T-helper 2 cell treated with Interferon-gamma antibody and Interleukin-4, amounts not matched to agents 100 ng/mL and 5 ng/mL, for 36 hours (primary cell): ENCODE results near the gene ZNF784. TPM values are rescaled to one million over a fixed set of nuclear protein-coding genes. Genes with fewer than 3 reads are reported as not detected.

ENCODE experiments used
- intact Hi-C: fragments of 100-400 bp; cut with micrococcal nuclease; formaldehyde crosslinking; loops from one replicate; pipeline ENCODE4 v1.15.1; 2023
- total RNA-seq: library from RNA; stranded (reverse); gene quantifications from 2 replicates; pipeline ENCODE4 v1.2.3, GENCODE V29; 2022

ZNF784 gene
- total RNA-seq, 1 donor from 2014 or later = 5.0 TPM

GRCh38 chr19:55623561-55623960 is 805 bp downstream of the ZNF784 start:
- intact Hi-C loops = no loop called here

GRCh38 chr19:55623130-55623529 is 1.2 kb downstream of the ZNF784 start:
- intact Hi-C loops = no loop called here

- intact Hi-C loops = no loop called here
These were observed 2.0 kb downstream of the ZNF784 start for GRCh38 chr19:55622242-55622969.

GRCh38 chr19:55621673-55622231 is 2.6 kb downstream of the ZNF784 start:
- intact Hi-C loops = no loop called here

- intact Hi-C loops = no loop called here
These were observed 3.1 kb downstream of the ZNF784 start for GRCh38 chr19:55621205-55621672.

GRCh38 chr19:55620410-55621204 is 3.8 kb downstream of the ZNF784 start:
- intact Hi-C loops = no loop called here

GRCh38 chr19:55619286-55619685 is 5.1 kb downstream of the ZNF784 start:
- intact Hi-C loops = no loop called here

GRCh38 chr19:55618426-55618825 is 5.9 kb downstream of the ZNF784 start:
- intact Hi-C loops = no loop called here

GRCh38 chr19:55617426-55617825 is 6.9 kb downstream of the ZNF784 start:
- intact Hi-C loops = no loop called here

- intact Hi-C loops = no loop called here
These were observed 7.9 kb downstream of the ZNF784 start for GRCh38 chr19:55616395-55616875.

- intact Hi-C loops = no loop called here
These were observed 8.6 kb downstream of the ZNF784 start for GRCh38 chr19:55615543-55616394.

- intact Hi-C loops = no loop called here
These were observed 9.4 kb downstream of the ZNF784 start for GRCh38 chr19:55614711-55615542.

- intact Hi-C loops = no loop called here
These were observed 10.2 kb downstream of the ZNF784 start for GRCh38 chr19:55613930-55614710.

GRCh38 chr19:55613396-55613795 is 11.0 kb downstream of the ZNF784 start:
- intact Hi-C loops = no loop called here

- intact Hi-C loops = no loop called here
These were observed 12.3 kb downstream of the ZNF784 start for GRCh38 chr19:55611983-55612645.

- intact Hi-C loops = no loop called here
These were observed 12.9 kb downstream of the ZNF784 start for GRCh38 chr19:55611300-55611982.

GRCh38 chr19:55609326-55609725 is 15.0 kb downstream of the ZNF784 start:
- intact Hi-C loops = loop anchor here (10.0 kb wide), 1 partner anchor 705 kb away; the partner anchor contains the start of gene ZSCAN5A

- intact Hi-C loops = loop anchor here (1.0 to 10.0 kb wide), 2 partner anchors 90 to 708 kb away; partner anchors contain the start of gene ZSCAN5A
These were observed 17.5 kb downstream of the ZNF784 start for GRCh38 chr19:55606817-55607216.
